GM12892 (cell line): ENCODE data around the gene SLCO2A1.

Experiments
- DNase-seq: peaks from one replicate; pipeline ENCODE4 v3.0.0; 2011; ENCODE audit not compliant: insufficient read length
- FAIRE-seq: peaks from 2 replicates; lab custom pipeline; 2011; peaks lifted over from hg19 to GRCh38; lab: Jason Lieb, UNC
- POLR2A ChIP-seq: IDR thresholded peaks from 2 replicates; pipeline ENCODE4 v1.6.1; 2011; ENCODE audit warnings: low read depth, low read length, control low read depth
- POLR2AphosphoS5 ChIP-seq: IDR thresholded peaks from 2 replicates; pipeline ENCODE4 v1.6.1; 2011; ENCODE audit warnings: low read depth, low read length, control low read depth
- TAF1 ChIP-seq: IDR thresholded peaks from 2 replicates; pipeline ENCODE4 v1.6.1; 2011; ENCODE audit warnings: low read depth, mild to moderate bottlenecking, control low read depth, low read length, borderline replicate concordance

Gene SLCO2A1

DNA sequence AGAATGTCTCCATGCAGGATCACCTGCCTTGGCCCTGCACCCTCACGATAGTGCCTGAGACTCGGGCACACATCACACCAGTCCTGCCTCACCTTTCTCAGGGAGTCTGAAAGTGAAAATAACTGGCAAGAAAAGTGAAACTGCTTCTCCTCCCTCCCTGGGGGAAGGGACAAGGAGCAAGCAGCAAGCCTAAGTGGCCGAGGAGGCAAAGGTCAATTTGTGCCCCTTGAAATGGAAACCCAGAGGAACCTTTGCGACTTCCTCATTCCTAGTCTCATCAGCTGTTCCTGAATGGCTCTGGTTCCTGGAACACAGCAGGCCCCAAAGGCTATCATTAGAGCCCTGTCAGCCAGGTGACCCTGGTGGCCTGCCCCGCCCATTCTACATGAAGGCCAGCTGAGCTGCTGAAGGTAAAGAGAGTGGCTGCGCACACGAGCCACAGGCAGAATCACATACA, 28.0 kb upstream of the SLCO2A1 start:
- DNase-seq: no peak
- no peak for FAIRE-seq
- TF ChIP-seq POLR2A (no peak), TAF1 (no peak), POLR2AphosphoS5 (no peak)

GRCh38 chr3:134057006-134057653, 27.4 kb upstream of the SLCO2A1 start:
- DNase-seq (no peak), FAIRE-seq (no peak)
- TF ChIP-seq POLR2A (no peak), TAF1 (no peak)

DNA sequence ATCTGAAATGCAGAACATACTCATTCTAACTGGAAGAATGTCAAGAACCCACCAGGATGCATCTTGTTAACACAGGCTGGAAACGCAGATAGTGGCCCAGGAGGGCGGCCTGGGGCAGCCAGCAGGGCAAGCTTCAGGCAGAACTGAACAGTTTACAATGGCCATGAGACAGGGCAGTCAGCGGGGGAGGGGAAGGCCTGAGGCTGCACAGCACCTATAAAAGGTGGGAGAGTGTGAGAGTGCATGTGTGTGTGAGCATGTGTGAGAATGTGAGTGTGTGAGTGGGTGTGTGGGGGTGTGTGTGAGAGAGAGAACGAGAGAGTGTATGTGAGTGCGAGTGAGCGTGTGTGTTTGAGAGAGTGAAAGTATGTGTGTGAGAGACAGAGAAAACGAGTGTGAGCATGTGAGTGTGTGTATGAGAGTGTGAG, 26.8 kb upstream of the SLCO2A1 start:
- DNase-seq (no peak), FAIRE-seq (no peak)
- TF ChIP-seq POLR2A: no peak
- no peak for TF ChIP-seq TAF1

DNA sequence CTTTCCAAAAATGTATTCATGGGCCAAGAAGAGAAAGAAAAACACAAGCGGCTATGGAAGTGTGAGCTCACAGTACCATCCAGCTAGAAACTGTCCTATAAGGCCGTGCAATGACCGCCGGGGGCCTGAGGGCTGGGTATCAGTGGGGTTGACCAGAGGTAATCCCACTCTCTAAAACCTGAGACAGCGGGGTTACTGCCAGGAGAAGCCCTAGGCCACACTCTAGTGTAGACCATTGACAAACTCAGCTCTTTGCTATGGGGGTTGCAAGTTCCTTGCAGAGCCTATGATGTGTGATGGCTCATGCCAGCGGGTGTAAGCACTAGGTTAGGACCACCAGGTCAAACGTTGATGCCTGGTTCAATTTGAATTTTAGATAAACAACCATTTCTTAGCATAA, 25.9 kb upstream of the SLCO2A1 start:
- DNase-seq (no peak), FAIRE-seq (no peak)
- no peak for TF ChIP-seq POLR2AphosphoS5
- TF ChIP-seq TAF1: no peak
- TF ChIP-seq POLR2A: no peak

DNA sequence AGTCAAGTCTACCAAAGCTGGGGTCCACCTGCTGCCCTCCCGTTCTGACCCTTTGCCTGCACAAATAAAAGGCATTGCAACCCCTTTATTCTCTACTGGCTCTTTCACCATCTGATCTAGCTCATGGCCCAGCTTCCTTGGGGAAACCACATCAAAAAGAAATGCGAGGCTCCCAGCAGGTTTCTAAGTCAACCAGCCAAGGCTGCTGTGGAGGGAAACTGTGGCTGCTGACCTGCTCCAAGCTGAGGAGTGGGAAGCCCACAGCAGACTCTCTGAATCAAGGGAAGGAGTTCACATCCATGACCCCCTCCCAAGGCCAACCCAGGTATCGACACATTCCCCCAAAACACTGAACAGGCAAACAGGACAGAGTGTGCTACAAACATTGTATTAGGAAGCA, 25.2 kb upstream of the SLCO2A1 start:
- no peak for FAIRE-seq

DNA sequence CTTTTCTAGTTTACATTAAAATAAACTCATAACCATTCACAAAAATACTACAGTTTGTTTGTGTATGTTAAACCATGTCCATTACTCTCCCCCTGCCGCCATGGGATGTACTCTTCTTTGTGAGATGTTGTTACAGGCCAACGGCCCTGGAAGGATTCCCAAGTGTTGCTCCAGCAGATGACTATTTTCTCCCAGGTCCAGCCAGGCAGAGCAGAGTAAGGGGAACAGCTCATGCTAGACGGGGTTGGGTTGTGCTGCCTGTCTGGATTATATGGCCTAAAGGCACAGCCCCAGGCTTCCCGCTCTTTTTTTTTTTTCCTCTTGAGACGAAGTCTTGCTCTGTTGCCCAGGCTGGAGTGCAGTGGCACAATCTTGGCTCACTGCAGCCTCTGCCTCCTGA, 24.5 kb upstream of the SLCO2A1 start:
- no peak for FAIRE-seq
- no peak for DNase-seq
- TF ChIP-seq POLR2AphosphoS5: no peak
- no peak for TF ChIP-seq TAF1
- TF ChIP-seq POLR2A: no peak

More for the DNA sequence above, 25.2 kb upstream of the SLCO2A1 start:
- no peak for DNase-seq
- TF ChIP-seq POLR2A: no peak
- TF ChIP-seq TAF1: no peak
- no peak for TF ChIP-seq POLR2AphosphoS5

DNA sequence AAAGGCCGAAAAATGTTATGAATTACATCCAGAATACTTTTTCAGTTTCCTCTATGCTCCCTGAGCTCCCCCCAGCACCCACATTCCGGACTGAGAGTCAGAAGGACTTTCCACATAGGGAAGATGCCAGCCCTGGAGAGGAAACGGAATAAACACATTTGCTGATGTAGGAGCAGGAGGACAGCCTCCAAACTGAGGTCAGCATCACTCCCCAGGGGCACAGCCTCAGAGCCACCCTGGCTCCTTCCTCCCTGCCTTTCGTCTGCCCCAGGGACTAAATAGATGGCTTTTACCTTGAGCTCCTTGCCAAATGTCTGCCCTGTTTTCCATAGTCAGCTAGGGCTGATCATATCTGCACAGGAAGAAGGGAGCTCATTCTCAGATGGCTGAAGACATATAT, 22.6 kb upstream of the SLCO2A1 start:
- no peak for FAIRE-seq

GRCh38 chr3:134049676-134050075, 20.0 kb upstream of the SLCO2A1 start:
- TF ChIP-seq POLR2A (no peak), POLR2AphosphoS5 (no peak), TAF1 (no peak)
- DNase-seq (no peak), FAIRE-seq (no peak)

More for the DNA sequence above, 22.6 kb upstream of the SLCO2A1 start:
- TF ChIP-seq POLR2A (no peak), TAF1 (no peak), POLR2AphosphoS5 (no peak)
- no peak for DNase-seq

GRCh38 chr3:134048278-134048996, 18.7 kb upstream of the SLCO2A1 start:
- DNase-seq (no peak), FAIRE-seq (no peak)
- TF ChIP-seq POLR2AphosphoS5 (no peak), POLR2A (no peak), TAF1 (no peak)

DNA sequence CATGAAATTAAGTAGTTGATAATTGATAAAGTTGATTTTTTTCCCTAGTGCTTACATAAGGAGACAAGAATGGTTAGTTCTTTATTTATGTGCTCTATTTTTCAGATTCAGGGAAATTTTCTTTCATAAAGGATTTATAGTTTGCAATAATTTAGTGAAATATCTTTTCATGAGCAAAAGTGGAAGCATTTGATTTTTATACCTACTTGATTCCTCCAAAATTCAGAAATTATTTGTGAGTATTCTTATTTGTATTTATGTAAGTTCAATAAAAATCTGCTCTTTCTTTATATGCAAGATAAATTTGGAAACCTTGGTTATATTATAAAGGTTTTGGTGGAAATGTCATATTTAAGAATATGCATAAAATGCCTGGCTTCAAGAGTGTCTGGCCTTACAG, 14.7 kb upstream of the SLCO2A1 start:
- DNase-seq: no peak
- no peak for FAIRE-seq
- TF ChIP-seq POLR2AphosphoS5: no peak
- no peak for TF ChIP-seq TAF1
- no peak for TF ChIP-seq POLR2A

GRCh38 chr3:134040066-134040465, 10.3 kb upstream of the SLCO2A1 start:
- FAIRE-seq: no peak
- no peak for DNase-seq
- TF ChIP-seq TAF1 (no peak), POLR2AphosphoS5 (no peak), POLR2A (no peak)

GRCh38 chr3:134039161-134039862, 9.6 kb upstream of the SLCO2A1 start:
- DNase-seq (no peak), FAIRE-seq (no peak)
- no peak for TF ChIP-seq POLR2AphosphoS5
- TF ChIP-seq TAF1: no peak
- no peak for TF ChIP-seq POLR2A
